HG03469 (cell line): ENCODE data around the gene GHDC.

Source experiments
- ATAC-seq: cut with Tn5 transposase; IDR thresholded peaks from one replicate; pipeline ENCODE4 v1.9.1; 2021; ENCODE audit warnings: mild to moderate bottlenecking, moderate library complexity, moderate number of reproducible peaks; ENCODE audit not compliant: unreplicated experiment

Gene GHDC

DNA sequence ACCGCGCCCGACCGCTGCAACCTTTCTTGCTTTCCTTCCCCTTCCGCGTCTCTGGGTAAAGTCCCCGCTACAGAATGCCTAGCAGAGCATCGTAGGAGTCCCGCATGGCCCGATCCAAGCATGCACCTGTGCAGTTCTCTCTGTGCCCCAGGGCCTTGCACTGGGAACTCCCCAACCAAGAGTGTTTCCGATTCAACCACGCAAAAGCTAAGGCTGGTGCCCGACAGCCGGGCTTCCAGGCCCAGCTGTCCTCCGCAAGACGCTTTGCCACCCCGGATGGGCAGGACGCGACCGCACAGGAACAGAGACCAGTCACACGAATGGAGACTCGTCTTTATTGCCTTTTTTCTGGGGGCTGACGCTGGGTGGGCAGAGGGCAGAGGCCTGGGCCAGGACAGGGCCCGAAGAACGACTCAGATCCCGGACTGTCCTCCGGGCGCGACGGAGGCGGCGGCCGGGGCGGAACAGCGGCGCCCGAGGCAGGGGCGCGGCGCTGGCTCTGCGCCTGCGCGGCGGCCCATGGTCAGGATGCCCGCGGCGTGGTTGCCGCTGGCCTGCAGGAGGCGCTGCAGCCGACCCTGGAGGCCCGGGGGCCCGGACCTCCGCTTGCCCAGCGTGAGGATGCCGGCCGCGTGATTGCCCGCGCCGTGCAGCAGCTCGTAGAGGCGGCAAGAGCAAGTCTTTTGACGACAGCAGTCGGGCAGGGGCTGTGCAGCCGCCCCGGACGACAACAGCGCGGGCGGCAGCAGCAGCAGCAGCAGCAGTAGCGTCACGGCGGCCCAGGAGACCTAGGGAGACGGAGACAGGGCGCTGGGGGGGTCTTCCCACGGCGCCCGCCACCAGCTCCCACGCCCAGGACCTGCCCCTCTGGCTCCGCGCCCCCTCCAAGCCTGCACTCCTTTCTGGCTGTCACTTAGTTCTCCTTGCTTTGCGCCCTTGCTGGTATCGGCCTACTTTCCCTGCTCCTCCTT is 10.3 kb downstream of the GHDC start:
- no peak for ATAC-seq

- ATAC-seq, result no peak
Observed at GRCh38 chr17:42182927-42183734, 11.2 kb downstream of the GHDC start.

DNA sequence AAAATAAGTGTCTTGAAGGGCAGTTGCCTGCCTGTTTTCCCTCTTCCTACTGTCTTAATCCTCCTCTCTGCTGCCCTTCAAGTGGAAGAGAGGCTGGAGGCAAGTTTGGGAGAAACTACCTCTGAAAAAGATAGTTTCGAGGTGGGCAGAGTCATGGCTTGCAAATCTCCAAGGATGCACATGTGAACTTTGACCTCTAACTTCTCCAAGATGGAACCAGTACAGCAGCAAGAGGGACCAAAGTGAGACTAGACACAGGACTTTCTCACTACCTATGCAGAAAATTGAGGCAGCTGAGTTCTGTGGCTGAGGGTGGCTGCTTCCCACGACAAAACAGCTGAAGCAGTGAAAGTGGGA is 12.5 kb downstream of the GHDC start:
- ATAC-seq, result no peak

- ATAC-seq, result no peak
Observed at GRCh38 chr17:42180922-42181850, 13.1 kb downstream of the GHDC start, which contains the start of gene KCNH4. Gene KCNH4 (minus strand): TSS chr17:42181142. CDS start chr17:42180945, 197 bp downstream.

GRCh38 chr17:42180411-42180921 is 13.8 kb downstream of the GHDC start:
- no peak for ATAC-seq

GRCh38 chr17:42179911-42180410 is 14.3 kb downstream of the GHDC start:
- no peak for ATAC-seq

GRCh38 chr17:42179335-42179734 is 15.0 kb downstream of the GHDC start:
- no peak for ATAC-seq

DNA sequence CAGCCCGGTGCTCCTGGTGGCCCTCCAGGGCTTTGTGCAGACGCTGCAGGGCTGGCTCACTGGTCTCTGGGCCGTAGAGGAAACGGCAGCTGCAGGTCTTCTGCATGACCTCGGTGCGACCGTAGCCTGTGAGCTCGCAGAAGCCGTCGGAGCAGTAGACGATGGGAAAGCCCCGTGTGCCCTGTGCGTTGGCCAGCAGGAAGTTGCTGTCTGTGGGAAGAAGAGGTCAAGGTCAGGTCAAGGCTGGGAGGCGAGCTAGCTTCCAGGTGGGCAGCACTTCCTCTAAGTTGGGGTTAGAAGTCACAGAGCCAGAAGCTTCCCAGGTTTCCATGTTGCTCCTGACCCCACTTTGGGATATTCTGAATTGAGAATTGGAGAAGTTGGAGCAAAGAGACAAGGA is 15.5 kb downstream of the GHDC start:
- no peak for ATAC-seq

DNA sequence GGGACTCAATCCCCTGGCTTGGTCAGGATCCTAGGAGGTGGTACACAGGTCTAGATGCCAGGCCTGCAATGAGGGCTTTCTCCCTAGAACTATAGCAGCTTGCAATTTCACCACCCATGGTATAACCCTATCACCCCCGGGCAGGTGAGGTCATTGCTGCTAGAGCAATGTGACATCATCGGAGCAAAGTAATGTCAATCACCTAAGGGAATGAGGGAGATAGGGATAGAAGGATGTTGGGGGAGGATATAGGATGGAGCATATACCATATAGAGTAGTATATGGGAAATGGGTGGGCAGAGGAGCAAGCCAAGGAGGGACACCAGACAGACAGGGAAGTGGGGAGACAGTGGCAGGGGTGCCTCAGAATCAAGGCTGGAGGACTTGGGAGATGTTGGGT is 16.6 kb downstream of the GHDC start:
- ATAC-seq, result no peak

- ATAC-seq, result no peak
Observed at GRCh38 chr17:42174126-42174783, 20.0 kb downstream of the GHDC start.

- ATAC-seq, result no peak
Observed at GRCh38 chr17:42171831-42172230, 22.5 kb downstream of the GHDC start.

- ATAC-seq, result no peak
Observed at GRCh38 chr17:42169351-42169750, 24.9 kb downstream of the GHDC start.

DNA sequence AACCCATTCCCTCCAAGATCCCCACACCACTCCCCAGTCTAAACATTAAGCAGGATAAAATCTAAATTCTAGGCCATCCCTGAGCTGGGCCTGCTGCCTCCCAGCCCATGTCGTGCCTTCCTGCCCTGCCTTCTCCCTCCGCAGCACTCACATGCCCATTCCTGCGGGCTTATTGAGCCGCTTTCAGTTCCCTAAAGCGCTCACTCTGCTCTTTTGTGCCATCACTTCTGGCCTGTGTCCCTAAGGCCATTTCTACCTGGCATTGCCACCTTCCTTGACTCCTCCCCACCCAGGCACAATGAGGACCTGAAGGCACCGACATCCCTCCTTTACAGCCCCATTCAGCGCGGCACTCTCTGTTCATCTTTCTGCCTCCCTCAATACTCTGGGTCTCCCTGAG is 26.5 kb downstream of the GHDC start:
- no peak for ATAC-seq

DNA sequence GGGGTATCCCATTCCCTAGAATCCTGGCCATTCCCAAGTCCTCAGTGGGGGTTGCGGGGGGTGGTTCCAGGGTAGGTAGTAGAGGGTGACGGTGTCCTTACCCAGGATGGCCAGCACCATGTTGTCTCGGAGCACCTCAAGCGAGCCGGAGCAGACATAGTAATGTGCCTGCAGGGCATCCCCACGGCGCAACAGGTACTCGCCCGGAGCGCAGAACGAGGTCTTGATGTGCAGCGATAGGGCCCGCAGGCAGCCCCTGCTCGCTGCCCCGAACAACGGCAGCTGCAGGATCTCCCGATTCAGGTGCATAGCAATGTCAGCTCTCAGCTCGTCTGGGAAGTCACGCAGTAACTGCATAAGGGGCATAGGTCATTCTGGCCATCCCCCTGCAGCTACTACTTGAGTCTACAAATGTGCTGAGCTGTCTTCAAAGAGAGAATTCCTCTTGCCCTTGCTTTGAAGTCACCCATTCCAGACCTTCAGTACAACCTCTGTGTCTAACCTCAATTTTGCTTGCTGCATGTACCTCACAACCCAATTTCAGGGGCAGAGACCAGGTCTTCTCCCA is 28.0 kb downstream of the GHDC start:
- no peak for ATAC-seq

DNA sequence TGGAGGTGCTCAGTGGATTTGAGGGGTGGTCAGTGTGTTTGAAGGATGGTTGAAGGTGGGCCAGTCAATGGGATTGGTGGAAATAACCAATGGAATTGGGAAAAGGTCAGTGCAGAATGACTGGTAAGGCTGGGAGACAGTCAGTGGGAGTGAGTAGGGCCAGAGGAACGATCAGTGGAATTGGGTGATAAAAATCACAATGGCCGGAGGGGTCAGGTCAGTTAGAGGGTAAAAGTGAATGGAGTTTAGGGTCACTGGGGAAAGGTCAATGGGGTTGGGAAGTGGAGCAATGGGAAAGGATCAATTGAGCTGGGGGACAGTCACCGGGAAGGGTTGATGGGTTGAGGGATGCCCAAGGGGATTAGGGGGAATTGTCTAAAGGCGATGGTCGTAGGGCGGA is 28.5 kb downstream of the GHDC start:
- no peak for ATAC-seq

GRCh38 chr17:42163696-42164407 is 30.4 kb downstream of the GHDC start:
- ATAC-seq, result no peak

DNA sequence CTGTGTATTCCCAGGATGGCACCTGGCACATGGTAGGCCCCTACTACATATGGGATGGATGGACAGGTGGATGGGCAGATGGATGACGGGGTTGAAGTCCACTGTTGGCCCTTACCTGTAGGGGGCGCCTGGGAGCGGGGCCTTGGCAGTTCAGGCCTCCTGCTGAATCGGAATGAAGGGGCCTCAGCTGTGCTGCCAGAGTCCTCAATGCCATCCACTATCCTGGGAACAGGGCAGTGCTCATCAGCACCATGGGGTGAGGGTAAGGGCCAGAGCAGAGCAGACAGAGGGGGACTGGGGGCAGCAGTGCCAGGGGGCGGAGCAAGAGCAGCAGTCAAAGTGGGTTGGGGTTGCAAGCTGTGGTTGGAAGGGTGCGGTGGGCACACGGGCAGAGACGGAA is 31.2 kb downstream of the GHDC start:
- ATAC-seq, result no peak

- no peak for ATAC-seq
Observed at GRCh38 chr17:42160531-42160910, 33.8 kb downstream of the GHDC start.
